GM23248 (cell line): ENCODE measurements around the gene DNAJC10. TPM values are rescaled to one million over a fixed set of nuclear protein-coding genes. Genes with fewer than 3 reads are reported as not detected.
A peak's percentile ranks its signal among the peaks of the same experiment; 100 is the strongest.

Experiments
- DNase-seq: peaks from one replicate; pipeline ENCODE4 v3.0.0-alpha.2; 2015
- H2AFZ ChIP-seq: fragments of 200-600 bp; sonication (generic); 2 replicates; pipeline ENCODE4 v1.6.1; 2016; ENCODE audit warnings: antibody characterized with exemption
- H3F3A ChIP-seq: fragments of 200-600 bp; sonication (generic); 2 replicates; pipeline ENCODE4 v1.6.1; 2016; ENCODE audit warnings: mild to moderate bottlenecking, antibody characterized with exemption, mixed run types; ENCODE audit not compliant: insufficient read depth
- H3K27ac ChIP-seq: fragments of 200-600 bp; sonication (generic); 2 replicates; pipeline ENCODE4 v1.5.1; 2016; ENCODE audit warnings: mild to moderate bottlenecking
- H3K27me3 ChIP-seq: fragments of 200-600 bp; sonication (generic); replicated peaks from 2 replicates; pipeline ENCODE4 v1.6.1; 2016; ENCODE audit warnings: mild to moderate bottlenecking; ENCODE audit not compliant: insufficient read depth
- H3K36me3 ChIP-seq: fragments of 200-600 bp; sonication (generic); 2 replicates; pipeline ENCODE4 v1.6.1; 2016; ENCODE audit warnings: low read depth, mild to moderate bottlenecking
- H3K4me1 ChIP-seq: fragments of 200-600 bp; sonication (generic); 2 replicates; pipeline ENCODE4 v1.6.1; 2016; ENCODE audit warnings: mild to moderate bottlenecking; ENCODE audit not compliant: insufficient read depth
- H3K4me2 ChIP-seq: fragments of 200-600 bp; sonication (generic); one replicate; pipeline ENCODE4 v1.6.1; 2016; ENCODE audit warnings: mild to moderate bottlenecking; ENCODE audit not compliant: unreplicated experiment
- H3K4me3 ChIP-seq: fragments of 200-600 bp; sonication (generic); 2 replicates; pipeline ENCODE4 v1.5.1; 2016; ENCODE audit warnings: mild to moderate bottlenecking
- H3K79me2 ChIP-seq: fragments of 200-600 bp; sonication (generic); 2 replicates; pipeline ENCODE4 v1.6.1; 2016; ENCODE audit warnings: mild to moderate bottlenecking; ENCODE audit not compliant: insufficient read depth
- H3K9ac ChIP-seq: fragments of 200-600 bp; sonication (generic); 2 replicates; pipeline ENCODE4 v1.6.1; 2016; ENCODE audit warnings: mild to moderate bottlenecking
- H3K9me2 ChIP-seq: fragments of 200-600 bp; sonication (generic); 2 replicates; pipeline ENCODE4 v1.6.1; 2016; ENCODE audit warnings: mixed run types, mild to moderate bottlenecking, moderate library complexity; ENCODE audit not compliant: insufficient read depth
- H3K9me3 ChIP-seq: fragments of 200-600 bp; sonication (generic); one replicate; pipeline ENCODE4 v1.6.1; 2017; ENCODE audit warnings: low read depth
- H4K20me1 ChIP-seq: fragments of 200-600 bp; sonication (generic); 2 replicates; pipeline ENCODE4 v1.6.0; 2016; ENCODE audit not compliant: insufficient read depth
- EZH2 ChIP-seq: fragments of 200-600 bp; sonication (generic); IDR thresholded peaks from 2 replicates; pipeline ENCODE4 v1.6.1; 2018; ENCODE audit warnings: antibody characterized with exemption, mild to moderate bottlenecking; ENCODE audit not compliant: insufficient read depth, poor library complexity, severe bottlenecking
- EZH2phosphoT487 ChIP-seq: fragments of 200-600 bp; sonication (generic); IDR thresholded peaks from 2 replicates; pipeline ENCODE4 v1.6.1; 2018; ENCODE audit warnings: antibody characterized with exemption, moderate library complexity, mild to moderate bottlenecking, low read depth; ENCODE audit not compliant: insufficient read depth
- WGBS, 2 experiments: methylation state at CpG; one replicate each; pipeline ENCODE4 v1.1.6; 2015 to 2017; ENCODE audit warnings: low lambda C conversion rate in 2 of 2, low coverage in 1 of 2; ENCODE audit errors: missing lambda C conversion rate in 2 of 2; 5-methylcytosine and 5-hydroxymethylcytosine counted together
- in situ Hi-C: fragments of 300-500 bp; cut with MboI; formaldehyde crosslinking; loops from 2 replicates; pipeline ENCODE4 v1.15.0; 2020
- polyA plus RNA-seq: library from polyadenylated mRNA; unstranded; fragments of >200 nt; fragmentation: Nextera tagmentation; extraction: Ambion mirVana; gene quantifications from 2 replicates; pipeline ENCODE4 v1.2.1, GENCODE V29; 2016
- total RNA-seq: library from RNA; depleted of rRNA; stranded (reverse); fragments of >200 nt; shearing (Covaris generic); gene quantifications from 2 replicates; pipeline ENCODE4 v1.2.3, GENCODE V29; 2014; rRNA removed

The DNAJC10 gene, protein sequence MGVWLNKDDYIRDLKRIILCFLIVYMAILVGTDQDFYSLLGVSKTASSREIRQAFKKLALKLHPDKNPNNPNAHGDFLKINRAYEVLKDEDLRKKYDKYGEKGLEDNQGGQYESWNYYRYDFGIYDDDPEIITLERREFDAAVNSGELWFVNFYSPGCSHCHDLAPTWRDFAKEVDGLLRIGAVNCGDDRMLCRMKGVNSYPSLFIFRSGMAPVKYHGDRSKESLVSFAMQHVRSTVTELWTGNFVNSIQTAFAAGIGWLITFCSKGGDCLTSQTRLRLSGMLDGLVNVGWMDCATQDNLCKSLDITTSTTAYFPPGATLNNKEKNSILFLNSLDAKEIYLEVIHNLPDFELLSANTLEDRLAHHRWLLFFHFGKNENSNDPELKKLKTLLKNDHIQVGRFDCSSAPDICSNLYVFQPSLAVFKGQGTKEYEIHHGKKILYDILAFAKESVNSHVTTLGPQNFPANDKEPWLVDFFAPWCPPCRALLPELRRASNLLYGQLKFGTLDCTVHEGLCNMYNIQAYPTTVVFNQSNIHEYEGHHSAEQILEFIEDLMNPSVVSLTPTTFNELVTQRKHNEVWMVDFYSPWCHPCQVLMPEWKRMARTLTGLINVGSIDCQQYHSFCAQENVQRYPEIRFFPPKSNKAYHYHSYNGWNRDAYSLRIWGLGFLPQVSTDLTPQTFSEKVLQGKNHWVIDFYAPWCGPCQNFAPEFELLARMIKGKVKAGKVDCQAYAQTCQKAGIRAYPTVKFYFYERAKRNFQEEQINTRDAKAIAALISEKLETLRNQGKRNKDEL
- total RNA-seq, result 94.5 and 96.0 TPM in 2 replicates
- polyA plus RNA-seq, result 115 and 117 TPM in 2 replicates

DNA sequence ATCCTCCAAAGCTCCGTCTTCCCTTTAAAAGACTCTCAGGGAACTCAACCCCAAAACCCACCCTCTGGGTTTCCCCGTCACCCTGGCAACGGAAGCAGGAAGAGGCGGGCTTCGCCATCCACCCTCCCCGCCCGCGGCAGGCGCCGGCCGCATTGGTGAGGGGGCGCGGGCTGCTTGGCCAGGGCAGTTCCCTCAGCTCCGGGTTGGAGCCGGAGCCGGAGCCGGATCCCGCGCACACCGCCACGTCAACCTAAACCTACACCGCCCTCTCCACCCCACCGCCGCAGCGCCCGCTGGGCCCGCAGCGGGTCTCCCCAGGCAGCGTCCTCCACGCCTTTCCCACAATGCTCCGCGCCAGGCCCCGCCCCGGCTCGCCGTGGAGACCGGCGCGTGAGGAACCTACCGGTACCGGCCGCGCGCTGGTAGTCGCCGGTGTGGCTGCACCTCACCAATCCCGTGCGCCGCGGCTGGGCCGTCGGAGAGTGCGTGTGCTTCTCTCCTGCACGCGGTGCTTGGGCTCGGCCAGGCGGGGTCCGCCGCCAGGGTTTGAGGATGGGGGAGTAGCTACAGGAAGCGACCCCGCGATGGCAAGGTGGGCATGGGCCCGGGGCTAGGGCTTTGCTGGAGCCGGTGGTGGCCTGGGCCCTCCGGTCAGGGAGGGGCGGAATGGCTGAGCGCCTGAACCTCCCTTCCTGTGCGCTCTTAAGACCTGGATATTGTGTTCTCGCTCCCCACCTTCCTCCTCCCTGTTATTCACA, at the start of gene DNAJC10:
TSS of gene DNAJC10 (plus strand) at position 366 of the 758 bp plus-strand sequence. CDS start 1,830 bp downstream, outside the sequence.
- Histone ChIP-seq H3K27me3 (no peaks in the 10 kb centered on the region), H3K4me1 (peaks cover 21% of the 10 kb centered on the region), H3K4me3 (peak within 1 kb of the TSS; percentile 88), H3K36me3 (peaks cover 10% of the 10 kb centered on the region; the same call in 1 of the 2 replicates), H3F3A (peaks cover 21% of the 10 kb centered on the region; the same call in 1 of the 2 replicates), H3K9ac (peak within 1 kb of the TSS; percentile 85), H4K20me1 (no peaks in the 10 kb centered on the region), H3K79me2 (peaks cover 25% of the 10 kb centered on the region; the same call in 1 of the 2 replicates), H3K27ac (peak within 1 kb of the TSS; percentile 76), H3K4me2 (peak within 1 kb of the TSS; percentile 99), H2AFZ (peak within 1 kb of the TSS; percentile 92), H3K9me2 (no peaks in the 10 kb centered on the region), H3K9me3 (no peaks in the 10 kb centered on the region)
- in situ Hi-C loops, result no loop called here
- peak; percentile 93 for DNase-seq
- TF ChIP-seq EZH2 (no peak), EZH2phosphoT487 (no peak)
- WGBS, 2 experiments, result 0% methylated on average over 57 to 60 of the region's 69 CpGs

DNA sequence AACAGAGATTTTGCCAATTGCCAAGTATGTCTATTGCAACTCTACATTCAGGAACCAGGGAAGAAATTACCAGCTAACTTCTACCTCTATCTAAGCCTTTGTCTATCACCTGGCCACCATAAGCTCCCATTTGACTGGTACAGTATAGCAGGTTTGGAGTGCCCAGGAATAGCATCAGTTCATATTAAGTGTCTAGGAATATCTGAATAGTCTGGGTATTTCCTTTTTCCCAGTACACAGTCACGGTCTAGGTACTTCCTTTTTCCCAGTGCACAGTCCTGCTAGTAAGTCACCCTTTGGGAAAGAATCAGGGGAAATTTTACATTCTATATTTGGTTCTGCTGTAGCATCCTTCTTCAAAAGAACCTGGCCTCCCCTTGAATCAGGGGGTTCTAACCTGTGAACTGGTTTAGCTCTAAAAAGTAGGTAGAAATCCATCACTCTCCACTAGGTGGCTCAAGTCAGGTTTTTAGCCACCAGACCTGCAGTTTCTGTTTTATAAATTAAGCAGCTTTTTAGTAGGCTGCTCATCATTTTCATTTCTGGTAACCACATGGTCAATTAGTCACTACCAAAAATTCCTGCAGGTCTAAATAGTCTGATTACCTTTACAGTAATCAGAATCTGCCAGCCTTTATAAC, 49.3 kb upstream of the DNAJC10 start:
- Histone ChIP-seq H3K9me2 (no peaks in the 10 kb centered on the region), H3K9ac (no peak overlapping the region), H3K4me2 (no peak overlapping the region), H3K9me3 (no peaks in the 10 kb centered on the region), H3K27ac (no peak overlapping the region), H3K27me3 (no peaks in the 10 kb centered on the region), H2AFZ (no peak overlapping the region), H4K20me1 (no peaks in the 10 kb centered on the region), H3K36me3 (no peaks in the 10 kb centered on the region), H3K4me3 (no peak overlapping the region), H3K4me1 (no peaks in the 10 kb centered on the region), H3K79me2 (no peaks in the 10 kb centered on the region), H3F3A (no peaks in the 10 kb centered on the region)
- 96 to 100% methylated on average over 1 of the region's 1 CpG for WGBS, 2 experiments
- TF ChIP-seq EZH2 (no peak), EZH2phosphoT487 (no peak)
- in situ Hi-C loops, result loop anchor here (25.0 kb wide), 2 partner anchors 729 to 904 kb away; no protein-coding TSS in a partner anchor
- peak; percentile 50 for DNase-seq

DNA sequence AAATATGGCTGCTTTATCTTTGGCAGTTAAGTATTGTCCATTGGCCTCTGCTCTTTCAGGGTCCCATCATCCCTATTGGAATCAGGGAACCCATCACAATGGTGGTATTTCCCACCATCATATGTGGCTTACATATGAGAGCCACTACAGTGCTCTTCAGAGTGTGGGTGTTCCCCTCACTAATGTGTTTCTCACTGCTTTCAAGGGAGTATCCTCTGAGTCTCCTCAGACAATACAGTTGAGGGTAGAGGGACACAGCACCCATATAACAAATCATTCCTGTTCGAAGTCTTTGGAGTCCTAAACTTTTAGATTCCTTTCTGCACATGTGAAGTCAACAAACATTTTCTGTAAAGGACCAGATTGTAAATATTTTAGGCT, 48.8 kb upstream of the DNAJC10 start:
- no peak for DNase-seq
- Histone ChIP-seq H2AFZ (no peak overlapping the region), H3K9me3 (no peaks in the 10 kb centered on the region), H3K4me1 (peaks cover 2% of the 10 kb centered on the region; the same call in 1 of the 2 replicates), H3K27me3 (no peaks in the 10 kb centered on the region), H3F3A (no peaks in the 10 kb centered on the region), H3K36me3 (no peaks in the 10 kb centered on the region), H3K79me2 (no peaks in the 10 kb centered on the region), H3K27ac (no peak overlapping the region), H3K9me2 (no peaks in the 10 kb centered on the region), H3K4me3 (no peak overlapping the region), H4K20me1 (no peaks in the 10 kb centered on the region), H3K9ac (no peak overlapping the region), H3K4me2 (no peak overlapping the region)
- no peak for TF ChIP-seq EZH2
- TF ChIP-seq EZH2phosphoT487, result no peak
- 72 to 79% methylated on average over 1 of the region's 1 CpG for WGBS, 2 experiments
- in situ Hi-C loops, result loop anchor here (25.0 kb wide), 2 partner anchors 730 to 905 kb away; no protein-coding TSS in a partner anchor
